ENCODE measurements around the gene ACAD10. TPM values are rescaled to one million over a fixed set of nuclear protein-coding genes. Genes with fewer than 3 reads are reported as not detected.

The ACAD10 gene
- total and polyA plus RNA-seq, 2 of the 13 experiments (the other 11 are each of a cell fraction or from before 2014, with no cell fraction given), result 15.2 to 16.3 TPM

GRCh38 chr12:111691262-111691661 lies 5.4 kb downstream of the ACAD10 start:
- WGBS (ENCODE audit: low lambda C conversion rate), result 91% methylated on average over 3 of the region's 3 CpGs
- peaks cover 0 to 1% of the 10 kb centered on the region in 2 experiments; a peak in 1 of 5 replicates for H3K27me3 ChIP-seq (ENCODE audit: control insufficient read depth in 1 of 2, insufficient read depth in 2 of 2, low read length in 2 of 2)
- H3K36me3 ChIP-seq (replicated peaks in 1 of 2; ENCODE audit: control insufficient read depth in 1 of 2, insufficient read depth in 2 of 2, low read length in 2 of 2), result peaks cover 9 to 26% of the 10 kb centered on the region in 2 experiments
- no peak overlapping the region for H3K27ac ChIP-seq (ENCODE audit: extremely low read length, insufficient read depth, low read length)
- ChIA-PET POLR2A (no interaction called here), CTCF (ENCODE audit: low intra/inter-chr PET ratio, low total read pairs) (no interaction called here)
- no peak overlapping the region for H3K4me3 ChIP-seq (replicated peaks in 1 of 3; ENCODE audit: insufficient read depth in 1 of 3, low read depth in 2 of 3, low read length in 3 of 3)
- no peaks in the 10 kb centered on the region for H4K20me1 ChIP-seq (ENCODE audit: insufficient read depth, low read length)
- no peak for FAIRE-seq
- in situ Hi-C loops (cut with HindIII; ENCODE audit: extremely low pct_ligation_motif_present, low pct_unique_long_range_greater_than_20kb) (no loop called here), intact Hi-C loops (cut with micrococcal nuclease; ENCODE audit: unreplicated experiment) (no loop called here)
- TF ChIP-seq STAT6 (CRISPR knock-in tag; IDR thresholded peaks at IDR 0.05; ENCODE audit: borderline replicate concordance) (no peak), ZNF205 (CRISPR knock-in tag; IDR thresholded peaks at IDR 0.05) (no peak), ZBTB25 (CRISPR knock-in tag; IDR thresholded peaks at IDR 0.05) (no peak), ZNF83 (CRISPR knock-in tag; IDR thresholded peaks at IDR 0.05; ENCODE audit: borderline replicate concordance) (no peak), KLF13 (CRISPR knock-in tag; IDR thresholded peaks at IDR 0.05) (no peak), ZBTB26 (CRISPR knock-in tag; IDR thresholded peaks at IDR 0.05; ENCODE audit: borderline replicate concordance) (no peak), TCF12 (IDR thresholded peaks at IDR 0.05) (no peak), TCF12 (CRISPR knock-in tag; IDR thresholded peaks at IDR 0.05) (no peak), NFATC3 (CRISPR knock-in tag; IDR thresholded peaks at IDR 0.05) (no peak), SRF (IDR thresholded peaks at IDR 0.05; ENCODE audit: low read depth, low read length) (no peak), ZBTB42 (CRISPR knock-in tag; IDR thresholded peaks at IDR 0.05) (no peak), U2AF2 (IDR thresholded peaks at IDR 0.05; ENCODE audit: low read depth, low read length) (no peak), ZBTB1 (CRISPR knock-in tag; IDR thresholded peaks at IDR 0.05; ENCODE audit: borderline replicate concordance) (no peak), MXD4 (CRISPR knock-in tag; IDR thresholded peaks at IDR 0.05) (no peak), GFI1 (CRISPR knock-in tag; IDR thresholded peaks at IDR 0.05; ENCODE audit: borderline replicate concordance) (no peak), BCL3 (CRISPR knock-in tag; IDR thresholded peaks at IDR 0.05) (no peak)
- TF ChIP-seq, protein P1, sequence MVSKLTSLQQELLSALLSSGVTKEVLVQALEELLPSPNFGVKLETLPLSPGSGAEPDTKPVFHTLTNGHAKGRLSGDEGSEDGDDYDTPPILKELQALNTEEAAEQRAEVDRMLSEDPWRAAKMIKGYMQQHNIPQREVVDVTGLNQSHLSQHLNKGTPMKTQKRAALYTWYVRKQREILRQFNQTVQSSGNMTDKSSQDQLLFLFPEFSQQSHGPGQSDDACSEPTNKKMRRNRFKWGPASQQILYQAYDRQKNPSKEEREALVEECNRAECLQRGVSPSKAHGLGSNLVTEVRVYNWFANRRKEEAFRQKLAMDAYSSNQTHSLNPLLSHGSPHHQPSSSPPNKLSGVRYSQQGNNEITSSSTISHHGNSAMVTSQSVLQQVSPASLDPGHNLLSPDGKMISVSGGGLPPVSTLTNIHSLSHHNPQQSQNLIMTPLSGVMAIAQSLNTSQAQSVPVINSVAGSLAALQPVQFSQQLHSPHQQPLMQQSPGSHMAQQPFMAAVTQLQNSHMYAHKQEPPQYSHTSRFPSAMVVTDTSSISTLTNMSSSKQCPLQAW (CRISPR knock-in tag; IDR thresholded peaks at IDR 0.05), result no peak
- no peak overlapping the region for H3K9ac ChIP-seq (ENCODE audit: insufficient read depth, low read depth, low read length)
- BruUV-seq (replicated peaks), result no TSS peak
- no peak overlapping the region for H3K4me2 ChIP-seq (ENCODE audit: low read depth, low read length)
- no peak for ATAC-seq
- H3K79me2 ChIP-seq (ENCODE audit: insufficient read depth, low read length), result peaks cover 9% of the 10 kb centered on the region
- peaks cover 10% of the 10 kb centered on the region for H3K4me1 ChIP-seq (ENCODE audit: insufficient read depth, low read length)
- no peak overlapping the region for H2AFZ ChIP-seq (ENCODE audit: low read length)
- DNase-seq (ENCODE audit: low spot score), result no peak
- H3K9me3 ChIP-seq (ENCODE audit: low read length), result no peaks in the 10 kb centered on the region

Measured in HepG2 (cell line).